ENCODE results near the gene RHBG.

Gene RHBG

DNA sequence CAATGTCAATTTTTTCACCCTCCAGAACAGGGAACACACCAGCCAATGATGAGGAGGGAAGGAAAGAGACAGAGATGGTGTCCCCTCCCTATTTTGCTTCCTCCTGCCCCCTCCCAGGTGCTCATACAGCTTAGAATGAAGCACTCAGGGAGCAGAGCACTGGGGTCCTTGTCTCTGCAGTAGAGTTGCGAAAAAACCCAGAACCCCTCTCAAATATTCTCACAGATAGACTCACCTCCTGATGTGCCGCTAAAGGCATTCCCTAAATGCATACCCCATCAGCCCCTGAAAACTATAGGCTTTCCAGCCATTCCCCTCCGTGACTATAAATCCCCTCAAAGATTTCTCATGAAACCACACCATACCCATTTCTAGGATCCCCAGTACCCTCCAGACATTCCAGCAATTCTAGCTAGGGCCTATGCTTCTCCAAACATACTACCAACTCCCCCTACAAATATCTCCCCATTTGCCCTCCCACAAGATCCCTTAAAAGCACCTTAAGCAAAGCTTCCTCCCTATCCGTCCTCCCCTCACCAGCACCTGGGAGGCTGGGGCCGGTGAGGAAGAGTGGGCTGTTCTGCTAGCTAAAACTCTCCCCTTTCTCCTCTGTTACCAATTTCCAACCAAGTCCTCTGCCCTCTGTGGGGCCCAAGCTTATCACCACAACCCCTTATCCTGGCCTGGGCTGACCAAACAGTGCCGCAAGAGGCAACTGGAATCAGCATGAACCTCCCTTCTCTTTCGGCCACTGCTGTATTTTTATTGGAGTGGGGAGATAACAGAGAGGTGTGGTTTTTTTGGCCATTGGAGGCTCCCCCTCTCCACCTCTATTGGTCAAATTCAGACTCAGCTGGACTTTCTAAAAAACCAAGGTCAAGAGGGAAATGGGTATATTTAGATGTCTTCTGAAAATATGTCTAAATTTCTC, 54.7 kb downstream of the RHBG start:
- H3K4me3 ChIP-seq (ENCODE audit: low read depth, low read length) = no peak overlapping the region
- TF ChIP-seq, protein P1, sequence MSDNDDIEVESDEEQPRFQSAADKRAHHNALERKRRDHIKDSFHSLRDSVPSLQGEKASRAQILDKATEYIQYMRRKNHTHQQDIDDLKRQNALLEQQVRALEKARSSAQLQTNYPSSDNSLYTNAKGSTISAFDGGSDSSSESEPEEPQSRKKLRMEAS (IDR thresholded peaks at IDR 0.05; ENCODE audit: low read depth, low read length) = no peak
- TF ChIP-seq POLR2A (IDR thresholded peaks at IDR 0.05; ENCODE audit: extremely low read depth, insufficient read length) (no peak), MYC (IDR thresholded peaks at IDR 0.05; ENCODE audit: low read depth, low read length) (no peak)
- TF ChIP-seq, protein P2, sequence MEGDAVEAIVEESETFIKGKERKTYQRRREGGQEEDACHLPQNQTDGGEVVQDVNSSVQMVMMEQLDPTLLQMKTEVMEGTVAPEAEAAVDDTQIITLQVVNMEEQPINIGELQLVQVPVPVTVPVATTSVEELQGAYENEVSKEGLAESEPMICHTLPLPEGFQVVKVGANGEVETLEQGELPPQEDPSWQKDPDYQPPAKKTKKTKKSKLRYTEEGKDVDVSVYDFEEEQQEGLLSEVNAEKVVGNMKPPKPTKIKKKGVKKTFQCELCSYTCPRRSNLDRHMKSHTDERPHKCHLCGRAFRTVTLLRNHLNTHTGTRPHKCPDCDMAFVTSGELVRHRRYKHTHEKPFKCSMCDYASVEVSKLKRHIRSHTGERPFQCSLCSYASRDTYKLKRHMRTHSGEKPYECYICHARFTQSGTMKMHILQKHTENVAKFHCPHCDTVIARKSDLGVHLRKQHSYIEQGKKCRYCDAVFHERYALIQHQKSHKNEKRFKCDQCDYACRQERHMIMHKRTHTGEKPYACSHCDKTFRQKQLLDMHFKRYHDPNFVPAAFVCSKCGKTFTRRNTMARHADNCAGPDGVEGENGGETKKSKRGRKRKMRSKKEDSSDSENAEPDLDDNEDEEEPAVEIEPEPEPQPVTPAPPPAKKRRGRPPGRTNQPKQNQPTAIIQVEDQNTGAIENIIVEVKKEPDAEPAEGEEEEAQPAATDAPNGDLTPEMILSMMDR (IDR thresholded peaks at IDR 0.05; ENCODE audit: low read depth, low read length) = no peak
- no peak for DNase-seq (ENCODE audit: low read depth)

DNA sequence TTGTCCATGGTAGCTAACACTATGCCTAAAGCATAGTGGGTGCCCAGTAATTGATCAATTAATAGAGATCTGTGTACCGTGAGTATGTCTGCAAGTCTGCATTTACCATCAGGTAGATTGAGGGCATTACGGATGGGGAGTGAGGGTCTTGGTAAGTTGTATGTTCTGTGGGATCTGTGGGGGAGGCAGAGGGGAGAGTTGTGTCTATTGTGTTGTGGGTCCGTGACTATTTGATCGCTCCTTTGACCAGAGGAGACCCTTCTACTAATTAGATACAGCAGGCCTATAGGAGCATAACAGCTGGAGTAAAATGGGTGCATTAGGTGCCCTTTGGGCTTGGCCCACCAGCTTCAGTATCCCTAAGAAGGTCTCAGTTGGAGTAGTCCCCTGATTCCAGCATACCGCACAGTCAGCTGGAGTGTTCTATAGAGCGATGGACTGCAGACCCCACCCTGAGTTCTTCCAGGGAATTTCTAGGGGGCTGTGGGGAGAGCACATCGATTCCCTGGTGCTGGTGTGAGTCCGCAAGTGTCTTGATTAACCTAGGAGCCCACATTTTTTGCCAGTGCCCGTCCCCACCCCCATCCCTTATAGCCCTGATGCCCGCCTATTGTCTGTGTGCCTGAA, 55.9 kb downstream of the RHBG start:
- H3K4me3 ChIP-seq (ENCODE audit: low read depth, low read length) = no peak overlapping the region
- DNase-seq (ENCODE audit: low read depth) = no peak
- TF ChIP-seq POLR2A (IDR thresholded peaks at IDR 0.05; ENCODE audit: extremely low read depth, insufficient read length) (no peak), MYC (IDR thresholded peaks at IDR 0.05; ENCODE audit: low read depth, low read length) (no peak)
- TF ChIP-seq, protein P1 (IDR thresholded peaks at IDR 0.05; ENCODE audit: low read depth, low read length) = no peak
- TF ChIP-seq, protein P2 (IDR thresholded peaks at IDR 0.05; ENCODE audit: low read depth, low read length) = no peak

DNA sequence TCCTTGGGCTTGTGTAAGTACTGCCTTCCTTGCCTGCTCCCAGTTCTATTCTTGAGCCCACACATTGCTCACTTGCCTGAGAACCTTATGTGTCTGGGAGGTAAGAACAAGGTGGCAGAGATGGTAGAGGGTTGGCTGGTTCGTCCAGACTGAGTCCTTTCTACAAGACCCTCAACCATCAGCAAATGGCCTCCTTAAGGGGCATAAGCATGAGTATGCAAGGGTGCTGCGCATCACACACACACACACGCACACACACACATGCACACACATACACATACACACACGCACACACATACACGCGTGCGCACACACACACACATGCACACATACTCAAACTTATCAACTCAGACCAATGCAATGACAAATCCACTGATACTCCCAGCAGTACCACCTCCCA, 56.9 kb downstream of the RHBG start:
- H3K4me3 ChIP-seq (ENCODE audit: low read depth, low read length) = no peak overlapping the region
- no peak for DNase-seq (ENCODE audit: low read depth)
- TF ChIP-seq, protein P2 (IDR thresholded peaks at IDR 0.05; ENCODE audit: low read depth, low read length) = no peak
- TF ChIP-seq, protein P1 (IDR thresholded peaks at IDR 0.05; ENCODE audit: low read depth, low read length) = no peak
- no peak for TF ChIP-seq POLR2A (IDR thresholded peaks at IDR 0.05; ENCODE audit: extremely low read depth, insufficient read length)
- TF ChIP-seq MYC (IDR thresholded peaks at IDR 0.05; ENCODE audit: low read depth, low read length) = no peak

DNA sequence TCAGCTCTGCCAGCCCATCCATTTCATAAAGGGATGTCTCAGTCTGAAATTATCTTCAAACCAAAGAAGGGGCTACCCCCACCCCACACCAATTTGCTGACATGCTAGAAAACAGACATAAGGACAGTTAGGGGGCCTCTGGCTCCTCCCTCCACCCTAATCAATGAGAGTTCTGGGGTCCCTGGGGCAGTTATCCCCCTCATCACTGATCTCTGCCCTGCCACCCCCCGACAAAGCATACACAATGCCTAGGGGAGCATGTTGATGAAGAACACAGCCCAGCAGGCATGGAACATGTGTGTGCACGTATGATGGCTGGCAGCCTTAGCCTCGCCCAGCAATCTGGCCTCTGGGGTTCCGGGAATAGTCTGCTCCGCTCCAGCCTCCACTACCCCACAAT, 58.9 kb downstream of the RHBG start:
- no peak for DNase-seq (ENCODE audit: low read depth)
- TF ChIP-seq POLR2A (IDR thresholded peaks at IDR 0.05; ENCODE audit: extremely low read depth, insufficient read length) = no peak
- TF ChIP-seq, protein P2 (IDR thresholded peaks at IDR 0.05; ENCODE audit: low read depth, low read length) = no peak
- TF ChIP-seq MYC (IDR thresholded peaks at IDR 0.05; ENCODE audit: low read depth, low read length) = no peak
- TF ChIP-seq, protein P1 (IDR thresholded peaks at IDR 0.05; ENCODE audit: low read depth, low read length) = no peak
- no peak overlapping the region for H3K4me3 ChIP-seq (ENCODE audit: low read depth, low read length)

DNA sequence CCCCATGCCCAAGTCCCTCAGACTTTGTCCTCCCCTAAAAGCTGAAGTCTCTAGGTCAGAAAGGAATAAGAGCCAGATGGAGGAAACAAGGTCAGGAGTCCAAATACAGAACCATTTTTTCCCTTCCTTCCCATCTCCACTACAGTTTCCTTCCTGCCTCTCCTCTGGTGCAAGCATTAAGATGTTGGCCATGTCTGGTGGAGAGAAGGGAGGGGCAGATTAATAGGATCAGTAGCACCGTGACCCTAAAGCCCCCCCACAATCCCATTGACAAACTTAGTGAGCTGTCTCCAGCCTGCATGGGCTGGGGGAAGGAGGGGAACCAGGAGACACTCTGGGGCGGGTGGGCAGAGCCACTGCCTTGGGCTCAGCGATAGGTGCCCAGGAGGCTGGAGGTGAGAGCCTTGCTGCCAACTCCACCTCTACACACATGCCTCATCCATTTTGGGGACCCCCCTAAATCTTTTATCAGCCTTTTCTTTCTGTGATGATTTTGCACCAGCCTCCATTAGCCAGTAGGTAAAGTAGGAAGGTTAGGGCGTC, 59.8 kb downstream of the RHBG start:
- H3K4me3 ChIP-seq (ENCODE audit: low read depth, low read length) = no peak overlapping the region
- DNase-seq (ENCODE audit: low read depth) = no peak
- TF ChIP-seq, protein P2 (IDR thresholded peaks at IDR 0.05; ENCODE audit: low read depth, low read length) = no peak
- TF ChIP-seq POLR2A (IDR thresholded peaks at IDR 0.05; ENCODE audit: extremely low read depth, insufficient read length) = no peak
- TF ChIP-seq, protein P1 (IDR thresholded peaks at IDR 0.05; ENCODE audit: low read depth, low read length) = no peak
- no peak for TF ChIP-seq MYC (IDR thresholded peaks at IDR 0.05; ENCODE audit: low read depth, low read length)

Data from NB4 (cell line).